Measurements from ENCODE around the gene LRRC47.

DNA sequence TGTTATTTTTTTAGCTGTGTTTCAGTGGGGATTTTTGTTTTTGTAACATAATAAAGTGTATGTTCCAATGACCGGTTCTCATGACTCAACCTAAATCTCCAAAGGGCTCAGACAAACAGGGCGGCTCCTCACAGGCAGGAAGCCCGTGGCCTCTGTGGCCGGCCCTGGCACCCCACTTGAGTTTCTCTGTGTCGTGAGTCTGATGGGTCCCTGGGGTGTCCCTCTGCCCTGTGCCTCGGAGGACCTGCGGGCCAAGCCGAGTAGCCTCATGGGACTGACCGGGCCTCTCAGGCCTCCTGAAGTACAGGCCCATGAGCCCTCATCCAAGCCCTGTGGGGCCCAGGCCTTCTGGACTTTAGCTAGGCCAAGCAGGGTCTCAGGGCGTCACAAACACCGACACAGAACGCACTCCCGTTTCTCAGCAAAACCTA, 60.2 kb downstream of the LRRC47 start:
- TF ChIP-seq, protein P1, sequence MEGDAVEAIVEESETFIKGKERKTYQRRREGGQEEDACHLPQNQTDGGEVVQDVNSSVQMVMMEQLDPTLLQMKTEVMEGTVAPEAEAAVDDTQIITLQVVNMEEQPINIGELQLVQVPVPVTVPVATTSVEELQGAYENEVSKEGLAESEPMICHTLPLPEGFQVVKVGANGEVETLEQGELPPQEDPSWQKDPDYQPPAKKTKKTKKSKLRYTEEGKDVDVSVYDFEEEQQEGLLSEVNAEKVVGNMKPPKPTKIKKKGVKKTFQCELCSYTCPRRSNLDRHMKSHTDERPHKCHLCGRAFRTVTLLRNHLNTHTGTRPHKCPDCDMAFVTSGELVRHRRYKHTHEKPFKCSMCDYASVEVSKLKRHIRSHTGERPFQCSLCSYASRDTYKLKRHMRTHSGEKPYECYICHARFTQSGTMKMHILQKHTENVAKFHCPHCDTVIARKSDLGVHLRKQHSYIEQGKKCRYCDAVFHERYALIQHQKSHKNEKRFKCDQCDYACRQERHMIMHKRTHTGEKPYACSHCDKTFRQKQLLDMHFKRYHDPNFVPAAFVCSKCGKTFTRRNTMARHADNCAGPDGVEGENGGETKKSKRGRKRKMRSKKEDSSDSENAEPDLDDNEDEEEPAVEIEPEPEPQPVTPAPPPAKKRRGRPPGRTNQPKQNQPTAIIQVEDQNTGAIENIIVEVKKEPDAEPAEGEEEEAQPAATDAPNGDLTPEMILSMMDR (IDR thresholded peaks at IDR 0.05; ENCODE audit: low read depth, low read length) = no peak
- TF ChIP-seq POLR2A (IDR thresholded peaks at IDR 0.05; ENCODE audit: extremely low read depth, insufficient read length) (no peak), MYC (IDR thresholded peaks at IDR 0.05; ENCODE audit: low read depth, low read length) (no peak)

Data from NB4 (cell line).